ENCODE data around the gene COPS6. TPM values are rescaled to one million over a fixed set of nuclear protein-coding genes. Genes with fewer than 3 reads are reported as not detected.

COPS6 gene
- total and polyA plus RNA-seq, 2 donors (not counting 1 experiment from before 2014, with no cell fraction given): 76.5 to 79.6 TPM

DNA sequence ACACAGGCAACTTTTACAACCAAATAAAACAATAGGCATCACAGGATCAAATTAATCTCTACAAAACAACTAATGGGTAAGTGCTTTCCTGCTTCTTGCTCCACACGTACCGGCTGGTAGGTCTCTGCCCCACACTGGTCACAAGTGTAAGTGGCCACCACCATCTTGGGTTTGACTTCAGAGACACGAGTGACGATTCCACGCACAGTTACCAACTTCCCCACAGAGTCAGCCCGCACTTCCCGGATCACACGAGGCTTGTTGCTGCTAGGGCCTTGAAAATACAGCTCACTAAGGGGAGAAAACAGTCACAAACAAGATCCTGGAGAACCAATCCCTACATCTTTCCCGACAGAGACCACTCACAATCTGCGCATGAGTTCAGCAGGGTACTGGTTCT is 10.1 kb downstream of the COPS6 start:
- peak overlapping the region; percentile 96 for H3K4me3 Mint-ChIP-seq
- ChIA-PET CTCF (interaction anchor here (3.2 to 5.3 kb wide), 2 partner anchors 16 to 32 kb away, joined by 19 to 43 read pairs; no protein-coding TSS in a partner anchor), POLR2A (no interaction called here)
- H3K4me3 ChIP-seq (ENCODE audit: control extremely low read depth in 1 of 5, extremely low read depth in 1 of 5, insufficient read depth in 1 of 5, low read depth in 2 of 5, low read length in 4 of 5): no peak overlapping the region
- peaks cover 40% of the 10 kb centered on the region for H3K79me2 ChIP-seq (ENCODE audit: control insufficient read depth, insufficient read depth, low read length)
- no peaks in the 10 kb centered on the region for H3K27me3 ChIP-seq (replicated peaks in 1 of 4; ENCODE audit: control extremely low read depth in 1 of 4, control insufficient read depth in 3 of 4, insufficient read depth in 4 of 4, low read length in 3 of 4)
- intact Hi-C loops (cut with micrococcal nuclease): no loop called here
- peaks cover 2 to 54% of the 10 kb centered on the region in 2 experiments for H3K36me3 ChIP-seq (replicated peaks in 1 of 2; ENCODE audit: control extremely low read depth in 1 of 2, control insufficient read depth in 1 of 2, extremely low read depth in 1 of 2, insufficient read depth in 2 of 2, low read length in 1 of 2)
- DNase-seq (no peak), ATAC-seq (ENCODE audit: low read depth) (no peak)
- H3K9me3 ChIP-seq (ENCODE audit: control extremely low read depth in 1 of 3, control insufficient read depth in 2 of 3, insufficient read depth in 1 of 3, low read length in 2 of 3): no peaks in the 10 kb centered on the region
- H2AFZ ChIP-seq (ENCODE audit: insufficient read depth, low read depth, low read length, poor library complexity, severe bottlenecking): no peak overlapping the region
- H3K27ac ChIP-seq (ENCODE audit: low read length in 2 of 2): peak overlapping the region; percentile 3 to 24
- 95% methylated on average over 9 of the region's 10 CpGs for WGBS (ENCODE audit: insufficient coverage)
- H3K27me3 Mint-ChIP-seq: no peaks in the 10 kb centered on the region
- peak overlapping the region; percentile 57 for H3K27ac Mint-ChIP-seq
- peaks cover 13 to 24% of the 10 kb centered on the region in 2 donors for H3K4me1 ChIP-seq (ENCODE audit: control insufficient read depth in 2 of 2, insufficient read depth in 2 of 2, low read length in 2 of 2)
- no peak overlapping the region for H3K9ac ChIP-seq (ENCODE audit: low read length)
- peak overlapping the region; percentile 98 for H3K4me2 ChIP-seq (replicated peaks; ENCODE audit: low read depth, low read length, poor library complexity, severe bottlenecking)
- H4K20me1 ChIP-seq (ENCODE audit: control insufficient read depth, insufficient read depth, low read length, poor library complexity, severe bottlenecking): peaks cover 36% of the 10 kb centered on the region
- TF ChIP-seq EZH2 (IDR thresholded peaks at IDR 0.05; ENCODE audit: borderline replicate concordance, insufficient read depth, low read depth, low read length, poor library complexity, severe bottlenecking): no peak
- TF ChIP-seq, protein P1, sequence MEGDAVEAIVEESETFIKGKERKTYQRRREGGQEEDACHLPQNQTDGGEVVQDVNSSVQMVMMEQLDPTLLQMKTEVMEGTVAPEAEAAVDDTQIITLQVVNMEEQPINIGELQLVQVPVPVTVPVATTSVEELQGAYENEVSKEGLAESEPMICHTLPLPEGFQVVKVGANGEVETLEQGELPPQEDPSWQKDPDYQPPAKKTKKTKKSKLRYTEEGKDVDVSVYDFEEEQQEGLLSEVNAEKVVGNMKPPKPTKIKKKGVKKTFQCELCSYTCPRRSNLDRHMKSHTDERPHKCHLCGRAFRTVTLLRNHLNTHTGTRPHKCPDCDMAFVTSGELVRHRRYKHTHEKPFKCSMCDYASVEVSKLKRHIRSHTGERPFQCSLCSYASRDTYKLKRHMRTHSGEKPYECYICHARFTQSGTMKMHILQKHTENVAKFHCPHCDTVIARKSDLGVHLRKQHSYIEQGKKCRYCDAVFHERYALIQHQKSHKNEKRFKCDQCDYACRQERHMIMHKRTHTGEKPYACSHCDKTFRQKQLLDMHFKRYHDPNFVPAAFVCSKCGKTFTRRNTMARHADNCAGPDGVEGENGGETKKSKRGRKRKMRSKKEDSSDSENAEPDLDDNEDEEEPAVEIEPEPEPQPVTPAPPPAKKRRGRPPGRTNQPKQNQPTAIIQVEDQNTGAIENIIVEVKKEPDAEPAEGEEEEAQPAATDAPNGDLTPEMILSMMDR (IDR thresholded peaks at IDR 0.05): no peak
- no peaks in the 10 kb centered on the region for H3K9me3 Mint-ChIP-seq (ENCODE audit: insufficient read depth)
- peaks cover 40% of the 10 kb centered on the region for H3K4me1 Mint-ChIP-seq

DNA sequence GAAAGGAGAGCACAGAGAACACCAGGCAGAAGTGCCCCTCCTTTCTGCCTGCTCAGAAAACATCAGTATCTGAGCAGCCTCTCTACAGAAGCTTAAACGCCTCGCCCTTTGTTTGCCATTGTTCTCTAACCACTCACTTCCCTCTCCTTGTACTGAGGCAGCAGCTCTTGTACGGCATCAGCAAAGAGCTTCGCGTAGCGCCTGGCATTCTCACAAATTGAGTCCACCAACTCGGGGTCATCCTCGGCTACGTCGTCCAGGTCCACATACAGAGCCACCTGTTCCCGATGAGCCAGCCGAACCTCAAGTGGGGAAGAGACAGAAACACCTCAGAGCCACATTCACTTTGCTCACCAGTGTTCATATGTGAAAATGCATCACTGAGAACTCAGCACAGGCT is 10.7 kb downstream of the COPS6 start:
- no peaks in the 10 kb centered on the region for H3K27me3 ChIP-seq (replicated peaks in 1 of 4; ENCODE audit: control extremely low read depth in 1 of 4, control insufficient read depth in 3 of 4, insufficient read depth in 4 of 4, low read length in 3 of 4)
- peak overlapping the region; percentile 98 for H3K4me2 ChIP-seq (replicated peaks; ENCODE audit: low read depth, low read length, poor library complexity, severe bottlenecking)
- no peaks in the 10 kb centered on the region for H3K9me3 Mint-ChIP-seq (ENCODE audit: insufficient read depth)
- H3K27me3 Mint-ChIP-seq: no peaks in the 10 kb centered on the region
- ATAC-seq (ENCODE audit: low read depth) (no peak), DNase-seq (peak; percentile 23)
- H3K4me1 Mint-ChIP-seq: peaks cover 40% of the 10 kb centered on the region
- POLR2A ChIA-PET: interaction anchor here (2.4 kb wide), 1 partner anchor 180 kb away, joined by 8 read pairs; the partner anchor contains the start of gene TRIM4
- H3K4me1 ChIP-seq (ENCODE audit: control insufficient read depth in 2 of 2, insufficient read depth in 2 of 2, low read length in 2 of 2): peaks cover 13 to 24% of the 10 kb centered on the region in 2 donors
- H3K27ac ChIP-seq (ENCODE audit: low read length in 2 of 2): peak overlapping the region; percentile 24 to 94
- peaks cover 40% of the 10 kb centered on the region for H3K79me2 ChIP-seq (ENCODE audit: control insufficient read depth, insufficient read depth, low read length)
- no peak overlapping the region for H2AFZ ChIP-seq (ENCODE audit: insufficient read depth, low read depth, low read length, poor library complexity, severe bottlenecking)
- H4K20me1 ChIP-seq (ENCODE audit: control insufficient read depth, insufficient read depth, low read length, poor library complexity, severe bottlenecking): peaks cover 31% of the 10 kb centered on the region
- no peaks in the 10 kb centered on the region for H3K9me3 ChIP-seq (ENCODE audit: control extremely low read depth in 1 of 3, control insufficient read depth in 2 of 3, insufficient read depth in 1 of 3, low read length in 2 of 3)
- intact Hi-C loops (cut with micrococcal nuclease): no loop called here
- peak overlapping the region; percentile 93 for H3K9ac ChIP-seq (ENCODE audit: low read length)
- peak overlapping the region; percentile 96 for H3K4me3 Mint-ChIP-seq
- H3K4me3 ChIP-seq (ENCODE audit: control extremely low read depth in 1 of 5, extremely low read depth in 1 of 5, insufficient read depth in 1 of 5, low read depth in 2 of 5, low read length in 4 of 5): peak overlapping the region in 4 of 5 experiments; percentile 85 to 92 (median 89)
- TF ChIP-seq, protein P1 (IDR thresholded peaks at IDR 0.05): no peak
- no peak for TF ChIP-seq EZH2 (IDR thresholded peaks at IDR 0.05; ENCODE audit: borderline replicate concordance, insufficient read depth, low read depth, low read length, poor library complexity, severe bottlenecking)
- peaks cover 2 to 49% of the 10 kb centered on the region in 2 experiments for H3K36me3 ChIP-seq (replicated peaks in 1 of 2; ENCODE audit: control extremely low read depth in 1 of 2, control insufficient read depth in 1 of 2, extremely low read depth in 1 of 2, insufficient read depth in 2 of 2, low read length in 1 of 2)
- WGBS (ENCODE audit: insufficient coverage): 94% methylated on average over 12 of the region's 12 CpGs
- CTCF ChIA-PET: interaction anchor here (0.7 to 5.3 kb wide), 3 partner anchors 17 to 36 kb away, joined by 3 to 43 read pairs (median 19); no protein-coding TSS in a partner anchor
- H3K27ac Mint-ChIP-seq: peak overlapping the region; percentile 98
